Endometrial microvascular endothelial cells (primary cell): ENCODE results near the gene EGR4. TPM values are rescaled to one million over a fixed set of nuclear protein-coding genes. Genes with fewer than 3 reads are reported as not detected.
"Not testable (repeated sequence)": the region's sequence is repeated elsewhere in the genome, so short reads cannot be mapped to it uniquely, and the experiment has no call there.

Experiments
- in situ Hi-C: cut with HindIII; loops from 2 replicates; pipeline ENCODE4 v1.10.0; 2017; ENCODE audit warnings: low sequenced_read_pairs, low pct_unique_long_range_greater_than_20kb; ENCODE audit errors: inconsistent ontology term
- total RNA-seq: library from RNA; depleted of rRNA; stranded (reverse); fragments of >200 nt; gene quantifications from one replicate; pipeline ENCODE4 v1.2.3, GENCODE V29; 2015; ENCODE audit errors: inconsistent ontology term

Gene EGR4
- total RNA-seq, 1 donor from 2014 or later: not detected

- in situ Hi-C loops: no loop called here
These were observed 27.1 kb downstream of the EGR4 start for GRCh38 chr2:73266061-73266901.

DNA sequence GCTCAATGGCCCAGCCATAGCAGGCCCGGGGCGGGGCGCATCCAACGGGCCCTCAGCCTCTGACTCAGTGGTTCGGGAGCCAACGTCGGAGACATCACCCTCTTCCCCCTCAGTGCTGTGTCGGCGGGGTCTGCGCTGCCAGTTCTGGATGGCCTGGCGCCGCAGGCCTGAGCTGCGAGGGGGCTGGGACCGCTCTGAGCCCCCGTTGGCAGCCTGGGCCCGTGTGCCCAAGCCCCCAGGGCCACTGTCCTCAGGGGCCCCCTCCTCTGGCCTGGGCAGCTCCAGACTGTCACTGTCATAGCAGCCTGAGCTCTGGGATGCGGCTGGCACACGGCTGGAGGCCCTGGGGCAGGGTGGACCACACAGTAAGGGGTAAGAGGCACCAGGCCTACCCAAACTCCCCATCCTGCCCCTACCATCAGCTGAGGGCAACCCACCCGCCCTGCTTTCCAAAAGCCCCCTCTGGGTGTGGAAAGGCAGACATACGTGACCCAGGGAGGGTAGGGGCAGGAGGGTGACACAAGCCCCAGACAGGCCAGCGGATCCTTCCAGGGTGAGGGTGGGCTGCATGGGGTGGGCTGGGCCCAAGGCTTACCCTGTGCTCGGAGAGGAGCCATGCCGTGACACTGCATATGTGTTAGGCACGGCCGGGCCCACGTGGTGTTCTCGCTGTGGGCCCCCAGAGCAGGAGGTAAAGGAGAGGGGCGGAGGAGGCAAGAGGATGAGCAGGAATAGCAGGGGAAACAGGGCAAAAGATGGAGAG is 27.9 kb downstream of the EGR4 start:
- in situ Hi-C loops: no loop called here

DNA sequence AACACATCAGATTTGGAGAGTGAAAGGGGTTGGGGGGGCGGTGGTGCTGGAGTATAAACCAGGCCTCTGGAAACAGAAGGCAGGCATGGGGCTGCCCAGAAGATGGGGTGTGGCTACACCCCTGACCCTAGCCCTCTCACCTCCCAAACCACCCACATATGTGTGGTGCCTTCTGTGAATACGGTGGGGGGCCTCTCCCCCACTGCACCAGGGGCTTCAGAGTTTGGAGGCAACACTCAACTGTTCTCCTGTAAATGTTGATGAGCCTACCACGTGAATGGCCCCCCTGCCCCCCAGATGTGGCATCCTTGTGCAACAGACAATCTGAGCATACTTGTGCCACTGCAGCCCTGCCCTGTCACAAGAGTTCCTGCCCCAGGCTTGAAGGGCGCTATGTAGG is 28.6 kb downstream of the EGR4 start:
- in situ Hi-C loops: no loop called here

GRCh38 chr2:73264332-73264606 is 29.1 kb downstream of the EGR4 start:
- in situ Hi-C loops: no loop called here

DNA sequence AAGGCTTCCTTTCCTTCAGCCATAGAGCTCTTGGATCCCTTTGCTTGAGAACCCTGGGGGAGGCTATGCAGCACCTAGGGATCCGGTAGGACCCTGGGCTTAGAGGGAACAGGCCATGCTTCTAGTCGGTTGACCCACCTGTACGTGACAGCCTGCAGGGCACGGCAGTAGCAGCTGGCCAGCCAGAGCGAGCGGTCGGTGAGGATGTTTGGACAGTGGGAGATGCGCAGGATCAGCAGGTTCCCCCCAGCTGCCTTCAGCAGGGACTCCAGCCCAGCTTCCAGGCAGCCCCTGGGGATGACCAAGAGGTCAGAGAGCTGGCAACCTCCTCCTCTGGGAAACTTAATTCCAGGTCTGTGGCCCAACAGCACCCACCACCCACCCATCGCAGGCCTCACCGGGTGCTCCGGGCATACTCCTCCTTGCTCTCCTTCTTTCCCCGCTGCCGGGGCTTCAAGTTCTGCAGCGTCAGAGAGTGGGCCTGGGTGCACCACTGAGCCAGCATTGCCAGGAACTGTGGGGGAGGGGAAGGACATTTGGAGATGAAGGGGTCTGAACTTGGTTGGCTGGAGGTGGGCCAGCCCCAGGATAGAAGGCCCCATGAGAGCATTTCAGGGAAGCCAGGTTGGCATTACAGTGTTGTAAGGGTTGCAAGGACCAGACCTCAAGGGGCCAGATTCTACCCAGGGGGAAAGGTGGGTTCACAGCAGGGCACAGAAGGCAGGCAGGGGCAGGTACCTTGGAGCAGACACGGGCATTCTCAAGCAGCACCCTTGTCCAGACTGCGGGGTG is 29.6 kb downstream of the EGR4 start:
- in situ Hi-C loops: no loop called here

GRCh38 chr2:73262691-73263429 is 30.5 kb downstream of the EGR4 start:
- in situ Hi-C loops: not testable (repeated sequence)

DNA sequence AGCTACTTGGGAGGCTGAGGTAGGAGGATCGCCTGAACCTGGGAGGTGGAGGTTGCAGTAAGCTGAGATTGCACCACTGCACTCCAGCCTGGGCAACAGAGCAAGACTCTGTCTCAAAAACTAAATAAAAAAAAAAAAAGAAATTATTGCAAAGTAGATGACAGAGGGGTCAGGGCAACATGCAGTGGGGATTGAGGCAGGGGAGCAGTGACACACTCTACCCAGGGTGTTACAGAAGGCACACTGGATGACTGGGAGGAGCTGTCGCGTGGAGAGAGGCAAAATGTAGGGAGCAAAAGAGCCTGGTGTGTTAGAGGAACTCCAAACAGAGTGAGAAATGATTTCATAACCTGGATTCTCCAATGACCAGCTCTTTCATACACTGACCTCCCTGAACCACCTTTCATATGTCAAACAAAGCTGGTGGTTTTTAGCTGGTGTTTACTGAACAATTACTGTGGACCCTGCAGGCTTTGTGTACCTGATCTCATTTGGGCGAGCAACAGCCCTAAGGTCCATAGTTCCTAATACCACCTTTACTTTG is 31.2 kb downstream of the EGR4 start:
- in situ Hi-C loops: no loop called here

DNA sequence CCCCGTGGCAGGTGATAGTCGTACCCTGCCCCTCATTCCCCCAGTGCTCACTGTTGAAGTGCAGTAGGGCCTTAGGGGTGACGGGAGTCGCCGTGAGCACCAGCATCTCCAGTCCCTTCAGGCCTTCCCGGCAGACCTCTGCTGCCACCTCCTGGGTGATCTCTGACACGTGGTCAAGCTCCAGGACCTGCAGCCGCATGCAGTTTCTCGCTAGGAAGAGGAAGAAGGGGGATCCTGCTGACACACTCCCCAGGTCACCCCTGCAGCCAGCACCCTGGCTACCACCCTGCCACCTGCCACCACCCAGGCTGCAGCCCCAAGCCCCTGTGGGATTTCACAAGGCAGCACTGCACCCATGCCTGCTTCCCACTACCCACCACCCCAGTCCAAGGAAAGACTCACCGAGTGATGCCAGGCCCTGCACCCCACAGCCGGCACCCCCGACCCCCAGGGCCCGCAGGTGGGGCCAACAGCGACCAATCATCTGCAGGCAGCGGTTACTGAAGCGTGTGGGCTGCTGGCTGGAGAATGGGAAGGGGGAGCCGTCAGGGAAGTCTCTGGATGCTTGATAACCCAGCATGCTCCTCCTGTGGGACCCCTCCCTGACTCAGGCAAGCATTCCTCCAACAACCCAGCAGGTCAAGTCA is 32.9 kb downstream of the EGR4 start:
- in situ Hi-C loops: no loop called here

DNA sequence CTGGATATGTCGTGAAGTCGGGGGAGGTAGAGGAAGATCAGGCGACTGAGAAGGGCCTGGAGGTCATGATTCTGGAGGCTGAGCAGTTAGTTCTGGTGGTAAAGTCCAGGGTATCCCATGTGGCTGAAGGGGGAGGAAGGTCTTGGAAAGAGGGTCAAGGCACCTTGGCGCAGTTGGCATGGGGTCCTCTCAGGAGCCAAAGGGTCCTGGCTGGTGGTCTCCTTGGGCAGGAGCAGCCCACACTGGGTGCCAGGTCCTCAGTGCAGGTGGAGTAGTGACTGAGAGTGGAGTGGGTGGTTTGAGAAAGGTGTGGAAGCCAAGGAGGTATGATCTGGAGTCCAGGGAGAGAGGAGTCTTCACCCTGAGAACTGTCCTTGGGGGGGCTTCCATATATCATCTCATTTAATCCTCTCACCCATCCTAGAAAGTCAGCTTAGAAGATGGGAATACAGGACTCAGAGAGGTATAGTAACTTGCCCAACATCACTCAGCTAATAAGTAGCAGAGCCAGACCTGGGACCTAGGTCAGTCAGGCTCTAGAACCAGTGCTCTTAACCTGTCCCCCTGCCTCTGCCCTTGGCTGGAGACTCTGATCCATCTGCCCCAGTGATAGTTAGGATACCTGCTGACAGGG is 33.5 kb downstream of the EGR4 start:
- in situ Hi-C loops: no loop called here

- in situ Hi-C loops: no loop called here
These were observed 34.1 kb downstream of the EGR4 start for GRCh38 chr2:73259276-73259675.

DNA sequence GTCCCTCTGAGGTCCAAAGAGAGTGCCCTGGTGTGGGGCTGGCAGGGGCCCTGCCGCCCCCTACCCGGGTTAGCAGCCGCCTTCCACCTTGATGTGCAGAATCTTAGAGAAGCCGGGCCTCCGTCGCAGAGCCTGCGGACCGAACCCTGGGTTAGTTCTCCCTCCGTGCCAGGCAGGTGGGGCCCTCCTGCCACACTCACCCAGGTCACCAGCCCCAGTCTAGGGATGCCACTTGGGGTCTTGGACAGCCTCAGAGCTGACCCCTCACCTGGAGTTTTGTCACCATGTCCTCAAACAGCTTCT is 34.5 kb downstream of the EGR4 start:
- in situ Hi-C loops: no loop called here

GRCh38 chr2:73258186-73258912 is 35.0 kb downstream of the EGR4 start:
- in situ Hi-C loops: no loop called here

DNA sequence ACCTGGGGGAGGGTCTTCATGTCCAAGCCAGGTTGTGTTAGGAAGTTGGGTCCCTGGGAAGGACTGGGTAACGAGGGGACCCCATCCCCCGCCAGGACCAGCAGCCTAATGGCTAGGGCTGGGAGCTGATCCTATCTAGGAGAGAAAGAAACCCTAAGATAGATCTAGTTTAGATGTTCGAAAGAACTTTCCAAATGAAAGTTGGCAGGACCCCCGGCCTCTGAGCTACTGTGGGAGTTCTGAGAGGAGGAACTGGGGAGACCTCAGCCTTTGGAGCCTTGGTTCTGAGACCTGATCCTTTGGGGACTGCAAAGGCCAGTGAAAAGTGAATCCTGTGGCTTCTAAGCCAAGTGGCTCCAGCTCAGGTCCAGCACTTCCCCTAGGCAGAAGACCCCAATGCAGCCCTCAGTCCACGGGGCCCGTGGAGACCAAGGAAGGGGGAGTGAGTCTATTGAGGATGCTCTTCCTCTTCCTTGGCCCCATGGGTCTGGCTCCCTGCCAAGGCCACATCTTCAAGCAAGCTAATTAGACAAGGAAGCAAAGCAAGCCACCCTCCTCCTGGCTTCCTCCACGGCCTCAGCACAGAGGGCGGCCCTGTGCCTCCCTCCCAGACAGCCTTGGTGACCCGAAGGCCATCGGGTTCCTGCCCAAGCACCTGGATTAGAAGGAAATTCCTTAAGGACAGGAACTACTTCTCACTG is 35.8 kb downstream of the EGR4 start:
- in situ Hi-C loops: no loop called here

- in situ Hi-C loops: no loop called here
These were observed 36.3 kb downstream of the EGR4 start for GRCh38 chr2:73257021-73257420.

GRCh38 chr2:73256618-73256922 is 36.8 kb downstream of the EGR4 start:
- in situ Hi-C loops: no loop called here

DNA sequence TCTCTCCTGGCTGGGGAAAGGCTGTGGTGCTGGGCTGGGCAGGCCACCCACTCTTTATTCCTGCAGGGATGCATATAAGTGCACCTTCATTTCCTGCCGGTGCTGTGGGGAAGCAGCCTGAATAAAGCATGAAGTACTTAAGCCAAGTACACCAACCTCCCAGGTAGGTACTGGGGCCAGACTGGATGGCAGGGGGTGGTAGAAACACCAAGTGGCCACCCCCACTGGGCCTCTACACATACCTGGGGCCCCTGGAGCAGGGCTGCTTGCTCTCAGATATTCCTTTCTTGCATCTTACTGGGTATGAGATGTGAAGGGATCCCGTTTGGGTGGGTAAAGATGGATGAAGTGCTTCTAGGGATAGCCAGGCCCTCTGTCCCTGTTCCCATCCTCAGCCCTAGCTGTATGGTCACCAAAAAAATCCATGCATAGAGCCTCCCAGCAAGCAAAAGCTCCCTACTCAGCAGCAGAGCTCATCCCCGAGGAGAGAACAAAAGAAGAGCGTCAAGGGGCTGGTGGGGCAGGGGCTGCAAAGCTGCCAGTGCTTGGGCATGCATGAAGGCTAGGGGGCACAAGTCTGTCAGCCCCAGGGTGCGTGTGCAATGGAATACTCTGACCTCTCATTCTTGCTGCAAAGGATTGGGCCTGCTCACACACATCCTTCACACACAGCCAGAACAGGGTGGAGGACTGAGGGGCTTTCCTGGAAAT is 37.3 kb downstream of the EGR4 start:
- in situ Hi-C loops: no loop called here
